Astrocyte (in vitro differentiated cells and primary cell): Measurements from ENCODE around the gene LIMS2. TPM values are rescaled to one million over a fixed set of nuclear protein-coding genes. Genes with fewer than 3 reads are reported as not detected.

ENCODE experiments used
- DNase-seq: peaks from one replicate; pipeline ENCODE4 v3.0.0-alpha.2; 2010; ENCODE audit warnings: low read depth
- FAIRE-seq: peaks from 2 replicates; lab custom pipeline; 2011; peaks lifted over from hg19 to GRCh38; lab: Jason Lieb, UNC
- H2AFZ ChIP-seq: 2 replicates; pipeline ENCODE4 v1.6.0; 2012; ENCODE audit warnings: low read depth, low read length, inconsistent platforms
- H3K27ac ChIP-seq: 2 replicates; pipeline ENCODE4 v1.5.1; 2011; ENCODE audit warnings: low read depth, low read length, inconsistent platforms
- H3K27me3 ChIP-seq: 2 replicates; pipeline ENCODE4 v1.6.0; 2011; ENCODE audit warnings: low read length, inconsistent platforms; ENCODE audit not compliant: insufficient read depth
- H3K36me3 ChIP-seq: 2 replicates; pipeline ENCODE4 v1.5.1; 2011; ENCODE audit warnings: low read length, inconsistent platforms; ENCODE audit not compliant: insufficient read depth
- H3K4me1 ChIP-seq: 2 replicates; pipeline ENCODE4 v1.5.1; 2011; ENCODE audit warnings: low read length, inconsistent platforms; ENCODE audit not compliant: insufficient read depth
- H3K4me2 ChIP-seq: 2 replicates; pipeline ENCODE4 v1.6.0; 2012; ENCODE audit warnings: low read length, inconsistent platforms
- H3K4me3 ChIP-seq: 2 replicates; pipeline ENCODE4 v1.5.1; 2011; ENCODE audit warnings: low read depth, mild to moderate bottlenecking, low read length, inconsistent platforms; ENCODE audit not compliant: insufficient read depth
- H3K79me2 ChIP-seq: 2 replicates; pipeline ENCODE4 v1.6.0; 2012; ENCODE audit warnings: mild to moderate bottlenecking, low read length, inconsistent platforms; ENCODE audit not compliant: insufficient read depth
- H3K9ac ChIP-seq: 2 replicates; pipeline ENCODE4 v1.6.0; 2012; ENCODE audit warnings: mild to moderate bottlenecking, low read length, inconsistent platforms
- H3K9me3 ChIP-seq: 2 replicates; pipeline ENCODE4 v1.5.1; 2012; ENCODE audit warnings: low read depth, mild to moderate bottlenecking, low read length, inconsistent platforms; ENCODE audit not compliant: insufficient read depth
- H4K20me1 ChIP-seq: 2 replicates; pipeline ENCODE4 v1.6.0; 2012; ENCODE audit warnings: low read length, inconsistent platforms; ENCODE audit not compliant: insufficient read depth
- H3K27ac Mint-ChIP-seq: one replicate; pipeline ENCODE4 v1.8.0; 2021; ENCODE audit warnings: mild to moderate bottlenecking, mixed read lengths; ENCODE audit not compliant: unreplicated experiment
- H3K27me3 Mint-ChIP-seq: one replicate; pipeline ENCODE4 v1.8.0; 2021; ENCODE audit warnings: low read depth, mixed read lengths; ENCODE audit not compliant: unreplicated experiment
- H3K36me3 Mint-ChIP-seq: one replicate; pipeline ENCODE4 v1.8.0; 2021; ENCODE audit warnings: low read depth, mixed read lengths; ENCODE audit not compliant: unreplicated experiment
- H3K4me1 Mint-ChIP-seq: one replicate; pipeline ENCODE4 v1.8.0; 2021; ENCODE audit warnings: low read depth, mixed read lengths; ENCODE audit not compliant: unreplicated experiment
- H3K4me3 Mint-ChIP-seq: one replicate; pipeline ENCODE4 v1.8.0; 2021; ENCODE audit warnings: mild to moderate bottlenecking, moderate library complexity, mixed read lengths; ENCODE audit not compliant: unreplicated experiment
- H3K9me3 Mint-ChIP-seq: one replicate; pipeline ENCODE4 v1.8.0; 2021; ENCODE audit warnings: mild to moderate bottlenecking, mixed read lengths; ENCODE audit not compliant: unreplicated experiment
- EZH2 ChIP-seq: IDR thresholded peaks from 2 replicates; pipeline ENCODE4 v1.6.1; 2012; ENCODE audit warnings: mild to moderate bottlenecking, low read length, inconsistent platforms; ENCODE audit not compliant: insufficient read depth
- total RNA-seq: library from RNA; stranded (reverse); gene quantifications from 2 replicates; pipeline ENCODE4 v1.2.1, GENCODE V29; 2021
- TF ChIP-seq, protein P1 (sequence below): IDR thresholded peaks from 2 replicates; pipeline ENCODE4 v1.5.1; 2011; ENCODE audit warnings: low read depth, mild to moderate bottlenecking, inconsistent platforms, low read length, moderate library complexity; ENCODE audit not compliant: insufficient read depth

Gene LIMS2
- total RNA-seq, 1 donor from 2014 or later = 73.3 TPM

DNA sequence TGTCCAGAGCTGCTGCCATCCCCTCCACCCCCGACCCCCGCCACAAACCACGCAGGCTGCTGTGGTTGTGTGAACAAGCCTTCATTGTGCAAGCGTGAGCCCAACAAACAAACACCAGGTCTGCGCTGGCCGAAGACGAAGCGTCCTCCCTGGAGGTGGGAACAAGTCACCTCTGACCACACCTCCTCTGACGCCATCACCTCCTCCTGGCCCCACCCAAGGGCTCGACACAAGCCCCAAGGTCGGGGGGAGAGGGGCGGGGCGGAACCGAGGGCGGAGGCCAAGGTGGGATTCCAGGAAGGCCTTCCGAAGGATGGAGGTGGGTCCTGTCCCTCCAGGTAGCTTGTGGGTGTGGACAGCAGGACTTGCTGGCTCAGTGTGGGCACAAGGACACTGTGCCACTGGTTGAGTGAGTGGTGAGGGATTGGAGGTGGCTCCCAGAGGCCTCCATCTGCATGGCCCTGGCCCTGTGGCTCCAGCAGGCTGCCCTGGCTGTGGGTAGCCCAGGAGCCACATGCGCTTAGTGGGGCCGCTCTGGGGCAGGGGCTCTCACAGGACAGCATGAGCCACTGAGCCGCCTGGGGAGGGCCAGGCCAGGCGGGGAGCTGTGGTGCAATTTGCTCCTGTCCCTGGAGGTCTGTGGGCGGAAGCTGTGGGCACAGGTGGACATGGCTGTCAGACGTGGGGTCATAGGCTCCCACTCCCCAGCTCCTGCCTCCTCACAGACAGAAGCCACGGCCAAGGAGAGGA, 36.8 kb downstream of the LIMS2 start:
- no peak for FAIRE-seq
- H3K27me3 Mint-ChIP-seq = no peaks in the 10 kb centered on the region
- H3K9me3 Mint-ChIP-seq = no peaks in the 10 kb centered on the region
- Histone ChIP-seq H3K9ac (peak overlapping the region; percentile 62), H3K27me3 (no peaks in the 10 kb centered on the region), H4K20me1 (no peaks in the 10 kb centered on the region), H3K9me3 (no peaks in the 10 kb centered on the region), H3K4me1 (peaks cover 14% of the 10 kb centered on the region), H3K36me3 (no peaks in the 10 kb centered on the region), H3K4me3 (no peak overlapping the region), H2AFZ (peak overlapping the region; percentile 5), H3K4me2 (peak overlapping the region; percentile 67), H3K79me2 (no peaks in the 10 kb centered on the region), H3K27ac (peak overlapping the region; percentile 76)
- H3K4me3 Mint-ChIP-seq = no peak overlapping the region
- peaks cover 5% of the 10 kb centered on the region for H3K36me3 Mint-ChIP-seq
- H3K4me1 Mint-ChIP-seq = peaks cover 12% of the 10 kb centered on the region
- DNase-seq = no peak
- no peak for TF ChIP-seq EZH2
- TF ChIP-seq, protein P1, sequence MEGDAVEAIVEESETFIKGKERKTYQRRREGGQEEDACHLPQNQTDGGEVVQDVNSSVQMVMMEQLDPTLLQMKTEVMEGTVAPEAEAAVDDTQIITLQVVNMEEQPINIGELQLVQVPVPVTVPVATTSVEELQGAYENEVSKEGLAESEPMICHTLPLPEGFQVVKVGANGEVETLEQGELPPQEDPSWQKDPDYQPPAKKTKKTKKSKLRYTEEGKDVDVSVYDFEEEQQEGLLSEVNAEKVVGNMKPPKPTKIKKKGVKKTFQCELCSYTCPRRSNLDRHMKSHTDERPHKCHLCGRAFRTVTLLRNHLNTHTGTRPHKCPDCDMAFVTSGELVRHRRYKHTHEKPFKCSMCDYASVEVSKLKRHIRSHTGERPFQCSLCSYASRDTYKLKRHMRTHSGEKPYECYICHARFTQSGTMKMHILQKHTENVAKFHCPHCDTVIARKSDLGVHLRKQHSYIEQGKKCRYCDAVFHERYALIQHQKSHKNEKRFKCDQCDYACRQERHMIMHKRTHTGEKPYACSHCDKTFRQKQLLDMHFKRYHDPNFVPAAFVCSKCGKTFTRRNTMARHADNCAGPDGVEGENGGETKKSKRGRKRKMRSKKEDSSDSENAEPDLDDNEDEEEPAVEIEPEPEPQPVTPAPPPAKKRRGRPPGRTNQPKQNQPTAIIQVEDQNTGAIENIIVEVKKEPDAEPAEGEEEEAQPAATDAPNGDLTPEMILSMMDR = no peak
- peak overlapping the region; percentile 85 for H3K27ac Mint-ChIP-seq

DNA sequence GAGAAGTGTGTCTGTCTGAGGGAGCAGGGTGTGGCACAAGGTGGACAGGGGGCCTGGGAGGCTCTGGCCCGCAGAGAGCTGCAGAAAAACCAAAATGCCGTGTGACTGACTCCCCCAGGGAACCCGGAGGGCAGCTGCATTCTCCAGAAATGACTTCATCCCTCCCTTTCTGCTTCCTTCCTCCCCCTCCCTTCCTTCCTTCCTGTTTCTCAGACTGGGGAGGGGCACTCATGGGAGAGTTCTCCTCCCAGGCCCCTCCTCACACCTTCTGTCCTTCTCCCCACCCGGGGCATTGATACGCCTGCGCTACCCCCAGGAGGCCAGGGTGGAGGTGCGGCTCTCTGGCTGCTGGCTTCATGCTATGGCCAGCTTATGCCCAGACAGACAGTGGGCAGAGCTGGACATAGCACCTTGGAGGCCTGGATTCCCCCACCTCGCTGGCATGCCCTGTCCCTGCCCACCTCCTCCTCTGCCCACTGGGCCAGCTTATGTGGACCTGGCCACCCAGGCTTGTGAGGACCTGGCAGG, 37.5 kb downstream of the LIMS2 start:
- H4K20me1 ChIP-seq = no peaks in the 10 kb centered on the region
- H3K9me3 Mint-ChIP-seq = no peaks in the 10 kb centered on the region
- DNase-seq = peak; percentile 71
- no peaks in the 10 kb centered on the region for H3K27me3 ChIP-seq
- no peak overlapping the region for H3K4me3 ChIP-seq
- no peaks in the 10 kb centered on the region for H3K27me3 Mint-ChIP-seq
- no peak for FAIRE-seq
- TF ChIP-seq EZH2 = no peak
- TF ChIP-seq, protein P1 = no peak
- H3K4me1 Mint-ChIP-seq = peaks cover 12% of the 10 kb centered on the region
- H2AFZ ChIP-seq = peak overlapping the region; percentile 44
- no peaks in the 10 kb centered on the region for H3K36me3 ChIP-seq
- no peak overlapping the region for H3K4me3 Mint-ChIP-seq
- no peaks in the 10 kb centered on the region for H3K79me2 ChIP-seq
- H3K9ac ChIP-seq = peak overlapping the region; percentile 62
- H3K4me2 ChIP-seq = peak overlapping the region; percentile 67
- peaks cover 5% of the 10 kb centered on the region for H3K36me3 Mint-ChIP-seq
- H3K27ac Mint-ChIP-seq = peak overlapping the region; percentile 85
- peaks cover 14% of the 10 kb centered on the region for H3K4me1 ChIP-seq
- no peaks in the 10 kb centered on the region for H3K9me3 ChIP-seq
- peak overlapping the region; percentile 76 for H3K27ac ChIP-seq

DNA sequence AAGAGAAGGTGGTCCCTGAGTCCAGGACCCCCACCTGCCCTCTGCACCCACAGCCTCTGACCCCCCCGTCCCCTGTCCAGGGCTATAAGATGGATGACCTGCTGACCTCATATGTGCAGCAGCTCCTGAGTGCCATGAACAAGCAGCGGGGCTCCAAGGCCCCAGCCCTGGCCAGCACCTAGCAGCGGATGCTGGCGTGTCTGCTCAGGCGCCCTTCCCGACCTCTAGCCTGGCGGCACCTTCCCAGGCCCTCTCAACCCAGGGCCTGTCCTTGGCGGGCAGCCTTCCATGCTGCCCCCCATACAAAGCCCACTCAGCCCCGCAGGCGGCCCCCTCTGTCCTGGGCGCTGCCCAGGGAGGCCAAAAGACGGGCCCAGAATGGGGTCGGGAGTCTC, 38.1 kb downstream of the LIMS2 start:
- no peak for FAIRE-seq
- Histone ChIP-seq H2AFZ (no peak overlapping the region), H3K4me3 (peak overlapping the region; percentile 10), H3K79me2 (no peaks in the 10 kb centered on the region), H3K27ac (peak overlapping the region; percentile 76), H3K9me3 (no peaks in the 10 kb centered on the region), H3K4me1 (peaks cover 14% of the 10 kb centered on the region), H3K4me2 (peak overlapping the region; percentile 67), H3K36me3 (no peaks in the 10 kb centered on the region), H4K20me1 (no peaks in the 10 kb centered on the region), H3K27me3 (no peaks in the 10 kb centered on the region), H3K9ac (peak overlapping the region; percentile 62)
- Mint-ChIP-seq H3K4me1 (peaks cover 12% of the 10 kb centered on the region), H3K27ac (no peak overlapping the region), H3K9me3 (no peaks in the 10 kb centered on the region), H3K4me3 (no peak overlapping the region), H3K27me3 (no peaks in the 10 kb centered on the region), H3K36me3 (peaks cover 5% of the 10 kb centered on the region)
- DNase-seq = no peak
- no peak for TF ChIP-seq EZH2
- TF ChIP-seq, protein P1 = no peak
